GM10266 (cell line): ENCODE measurements around the gene CHP2.

Experiments
- DNase-seq: peaks from one replicate; pipeline ENCODE4 v3.0.0; 2012; ENCODE audit errors: extremely low spot score
- TF ChIP-seq, protein P1 (sequence below): IDR thresholded peaks from 2 replicates; pipeline ENCODE4 v1.5.1; 2012; ENCODE audit warnings: mild to moderate bottlenecking, low read depth; ENCODE audit not compliant: control insufficient read depth, insufficient read depth; ENCODE audit errors: missing control alignments

Gene CHP2

DNA sequence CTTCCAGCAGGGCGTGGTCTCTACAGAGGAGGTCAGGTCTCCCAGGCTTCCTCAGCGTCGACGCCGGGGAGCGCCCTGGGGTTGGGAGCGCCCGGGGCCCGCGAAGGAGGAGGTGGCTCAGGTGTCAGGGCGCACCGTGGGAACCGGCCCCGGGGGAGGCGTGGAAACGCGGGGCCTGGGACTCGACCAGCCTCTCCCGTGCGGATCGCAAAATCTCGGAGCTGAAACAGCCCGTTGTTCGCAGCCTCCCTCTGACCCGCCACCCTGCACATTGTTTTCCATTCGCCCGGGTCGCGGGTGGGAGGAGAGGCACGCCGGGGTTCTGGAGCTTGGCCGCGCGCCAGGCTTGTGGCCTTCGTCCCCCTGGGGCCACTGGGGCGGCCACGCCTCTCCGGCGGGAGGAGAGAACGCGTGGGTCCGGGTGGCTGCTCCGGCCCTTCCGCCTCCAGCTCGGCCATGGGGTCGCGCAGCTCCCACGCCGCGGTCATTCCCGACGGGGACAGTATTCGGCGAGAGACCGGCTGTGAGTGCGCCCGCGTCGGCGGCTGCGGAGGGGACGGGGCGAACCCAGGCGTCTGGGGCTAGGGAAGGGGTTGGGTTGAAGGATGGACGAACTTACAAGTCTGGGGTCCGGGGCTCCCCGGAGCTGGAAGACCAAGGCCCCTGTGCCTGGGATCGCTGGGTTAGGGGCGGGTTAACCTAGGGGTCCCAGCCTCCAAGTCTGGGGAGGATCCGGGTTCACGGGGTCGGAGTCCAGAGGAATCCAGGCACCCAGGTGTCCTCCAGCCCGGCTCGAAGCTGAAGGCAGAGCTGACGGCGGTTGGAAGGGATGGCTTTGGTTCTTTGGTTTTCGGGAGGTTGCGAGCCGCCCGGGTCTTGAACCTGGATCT, at the start of gene CHP2:
Gene CHP2 (plus strand): TSS at position 433 of the 890 bp plus-strand sequence. CDS start 24 bp downstream, at position 457.
- TF ChIP-seq, protein P1, sequence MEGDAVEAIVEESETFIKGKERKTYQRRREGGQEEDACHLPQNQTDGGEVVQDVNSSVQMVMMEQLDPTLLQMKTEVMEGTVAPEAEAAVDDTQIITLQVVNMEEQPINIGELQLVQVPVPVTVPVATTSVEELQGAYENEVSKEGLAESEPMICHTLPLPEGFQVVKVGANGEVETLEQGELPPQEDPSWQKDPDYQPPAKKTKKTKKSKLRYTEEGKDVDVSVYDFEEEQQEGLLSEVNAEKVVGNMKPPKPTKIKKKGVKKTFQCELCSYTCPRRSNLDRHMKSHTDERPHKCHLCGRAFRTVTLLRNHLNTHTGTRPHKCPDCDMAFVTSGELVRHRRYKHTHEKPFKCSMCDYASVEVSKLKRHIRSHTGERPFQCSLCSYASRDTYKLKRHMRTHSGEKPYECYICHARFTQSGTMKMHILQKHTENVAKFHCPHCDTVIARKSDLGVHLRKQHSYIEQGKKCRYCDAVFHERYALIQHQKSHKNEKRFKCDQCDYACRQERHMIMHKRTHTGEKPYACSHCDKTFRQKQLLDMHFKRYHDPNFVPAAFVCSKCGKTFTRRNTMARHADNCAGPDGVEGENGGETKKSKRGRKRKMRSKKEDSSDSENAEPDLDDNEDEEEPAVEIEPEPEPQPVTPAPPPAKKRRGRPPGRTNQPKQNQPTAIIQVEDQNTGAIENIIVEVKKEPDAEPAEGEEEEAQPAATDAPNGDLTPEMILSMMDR, result no peak
- DNase-seq, result no peak

DNA sequence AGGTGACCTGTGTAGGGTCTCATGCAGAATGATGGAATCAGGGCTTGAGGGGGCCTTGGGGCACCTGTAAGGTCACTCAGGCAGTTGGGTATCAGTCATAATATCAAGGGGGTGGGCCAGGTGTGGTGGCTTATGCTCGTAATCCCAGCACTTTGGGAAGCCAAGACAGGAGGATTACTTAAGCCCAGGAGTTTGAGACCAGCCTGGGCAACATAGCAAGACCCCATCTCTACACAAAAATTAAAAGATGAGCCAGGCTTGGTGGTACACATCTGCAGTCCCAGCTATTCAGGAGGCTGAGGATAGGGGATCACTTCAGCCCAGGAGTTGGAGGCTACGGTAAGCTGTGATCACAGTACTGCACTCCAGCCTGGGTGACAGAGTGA, 49.3 kb upstream of the CHP2 start:
- TF ChIP-seq, protein P1, result no peak
- DNase-seq, result no peak

DNA sequence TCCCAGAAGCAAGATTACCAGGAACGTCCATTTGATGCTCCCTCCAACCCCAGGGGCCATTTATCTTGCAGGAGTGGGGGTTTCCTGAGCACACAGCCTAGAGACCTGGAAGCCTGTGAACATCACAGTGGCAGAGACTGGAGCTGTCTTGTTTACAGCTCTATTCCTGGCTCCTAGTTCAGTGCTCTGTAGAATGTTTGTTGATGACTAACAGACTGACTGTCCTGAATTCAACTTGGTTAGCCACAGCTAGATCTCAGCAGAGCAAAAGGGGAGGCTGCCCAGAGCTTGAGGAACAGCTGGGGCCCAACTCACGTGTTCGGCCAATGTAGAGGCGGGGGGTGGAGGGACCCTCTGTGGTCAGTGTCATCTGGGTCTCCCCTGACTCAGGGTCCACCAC, 48.4 kb upstream of the CHP2 start:
- TF ChIP-seq, protein P1, result no peak
- no peak for DNase-seq

DNA sequence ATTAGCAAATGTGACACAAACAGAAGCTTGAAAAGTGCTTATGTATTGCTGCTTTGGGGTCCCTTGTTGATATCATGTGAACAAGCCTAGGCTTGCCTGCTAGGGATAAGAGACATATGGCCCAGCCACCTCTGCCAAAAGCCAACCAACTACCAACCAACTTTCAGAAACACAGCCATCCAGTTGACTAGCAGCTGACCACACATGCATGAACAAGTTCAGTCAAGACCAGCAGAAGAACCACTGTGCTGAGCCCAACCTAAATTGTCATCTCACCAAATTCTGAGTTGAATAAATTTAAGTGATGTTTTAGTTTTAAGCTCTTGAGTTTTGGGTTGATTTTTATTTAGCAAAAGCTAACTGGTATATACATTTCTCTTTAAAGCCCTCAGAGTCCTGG, 45.3 kb upstream of the CHP2 start:
- DNase-seq, result no peak
- TF ChIP-seq, protein P1, result no peak

DNA sequence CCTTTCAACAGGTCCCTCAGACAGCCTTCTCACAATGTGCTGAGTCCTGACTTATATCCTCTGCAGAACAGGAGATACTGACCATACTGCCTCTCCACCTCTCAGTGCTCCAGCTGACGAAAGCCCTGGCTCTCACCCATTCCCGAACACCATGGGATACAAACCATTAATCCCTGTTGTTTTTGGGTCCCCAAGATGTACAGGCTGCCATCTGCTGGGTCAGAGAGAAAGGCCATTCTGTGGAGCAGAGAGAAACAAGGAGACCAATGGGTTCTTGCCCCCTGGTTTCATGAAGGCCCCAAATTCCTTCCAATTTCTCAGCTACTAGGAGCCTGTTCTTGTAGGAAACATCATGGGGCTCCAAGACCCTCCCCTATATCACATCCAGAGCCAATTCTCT, 44.8 kb upstream of the CHP2 start:
- DNase-seq, result no peak
- TF ChIP-seq, protein P1, result no peak

DNA sequence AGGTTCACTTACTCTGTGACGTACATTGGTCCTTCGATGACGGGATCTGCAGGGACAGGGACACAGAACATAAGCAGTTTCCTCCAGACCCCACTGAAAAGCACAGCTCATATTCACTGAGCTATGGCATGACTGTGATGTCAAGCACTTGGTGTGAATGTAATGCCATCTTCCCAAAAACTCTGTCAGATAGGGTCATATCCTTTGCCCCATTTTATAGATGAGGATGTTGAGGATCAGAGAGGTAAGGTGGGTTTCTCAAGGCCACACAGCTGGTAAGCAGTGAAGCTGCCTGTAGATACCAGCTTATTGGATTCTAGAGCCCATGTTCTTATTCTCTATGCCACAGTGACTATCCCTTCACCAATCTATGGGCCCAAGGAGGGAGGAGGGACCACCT, 44.3 kb upstream of the CHP2 start:
- TF ChIP-seq, protein P1, result no peak
- DNase-seq, result no peak

DNA sequence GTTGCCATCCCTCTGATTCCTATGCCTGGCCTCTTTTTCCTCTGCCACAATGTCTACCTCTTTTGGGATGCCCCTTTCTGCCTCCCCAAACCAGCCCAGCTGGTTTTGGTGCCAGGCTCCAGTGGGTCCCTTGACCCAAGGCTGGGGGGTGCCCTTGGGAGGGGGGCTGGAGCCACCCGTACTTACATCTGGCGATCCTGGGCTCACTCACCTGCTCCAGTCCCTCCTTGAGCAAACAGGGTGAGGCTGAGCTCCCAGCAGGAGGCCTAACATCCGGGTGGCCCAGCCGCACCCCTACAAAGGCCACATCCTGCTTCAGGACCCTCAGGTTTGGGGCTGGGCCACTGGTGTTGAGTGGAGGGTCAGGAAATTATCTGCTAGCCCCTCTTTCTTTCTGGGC, 43.0 kb upstream of the CHP2 start:
- DNase-seq, result no peak
- TF ChIP-seq, protein P1, result no peak
